Tibial artery (tissue), 4 donors: Measurements from ENCODE around the gene NMT1.
A peak's percentile ranks its signal among the peaks of the same experiment; 100 is the strongest.

Experiments
- DNase-seq, 2 donors: peaks; one replicate each; pipeline ENCODE4 v3.0.0-alpha.2; 2019
- H3K27ac ChIP-seq, 2 donors: fragments of 200-600 bp; sonication (generic) in 1 of 2; 1 replicate in 1 of 2; 2 replicates in 1 of 2; pipeline ENCODE4 v1.5.1; 2018 to 2019; ENCODE audit warnings: mild to moderate bottlenecking in 1 of 2
- H3K27me3 ChIP-seq, 2 donors: fragments of 200-600 bp; sonication (generic) in 1 of 2; one replicate each; pipeline versions ENCODE4 v1.5.1 to v1.6.0; 2016 to 2019
- H3K36me3 ChIP-seq, 3 donors: fragments of 200-600 bp; sonication (generic) in 2 of 3; one replicate each; pipeline ENCODE4 v1.5.1; 2016 to 2019; ENCODE audit warnings: mild to moderate bottlenecking in 2 of 3
- H3K4me1 ChIP-seq, 4 donors: fragments of 200-600 bp; sonication (generic) in 2 of 4; 1 replicate in 3 of 4; 2 replicates in 1 of 4; pipeline ENCODE4 v1.5.1; 2016 to 2019
- H3K4me3 ChIP-seq, 2 donors: fragments of 200-600 bp; sonication (generic) in 1 of 2; 1 replicate in 1 of 2; 2 replicates in 1 of 2; pipeline ENCODE4 v1.5.1; 2018 to 2019; ENCODE audit warnings: mild to moderate bottlenecking in 2 of 2
- H3K9me3 ChIP-seq, 3 donors: fragments of 200-600 bp; sonication (generic) in 1 of 3; one replicate each; pipeline ENCODE4 v1.5.1; 2016 to 2019
- intact Hi-C: fragments of 100-400 bp; cut with DNase I; formaldehyde crosslinking; loops from one replicate; pipeline ENCODE4 v1.15.0; 2023; ENCODE audit warnings: low total_unique reads
- TF ChIP-seq, protein P1 (sequence below), 2 experiments: fragments of 200-600 bp in 1 of 2; fragments of 450-650 bp in 1 of 2; IDR thresholded peaks; one replicate each; pipeline ENCODE4 v1.5.1; 2017 to 2019; ENCODE audit warnings: antibody characterized with exemption in 2 of 2, mild to moderate bottlenecking in 1 of 2, moderate library complexity in 1 of 2

The NMT1 gene

DNA sequence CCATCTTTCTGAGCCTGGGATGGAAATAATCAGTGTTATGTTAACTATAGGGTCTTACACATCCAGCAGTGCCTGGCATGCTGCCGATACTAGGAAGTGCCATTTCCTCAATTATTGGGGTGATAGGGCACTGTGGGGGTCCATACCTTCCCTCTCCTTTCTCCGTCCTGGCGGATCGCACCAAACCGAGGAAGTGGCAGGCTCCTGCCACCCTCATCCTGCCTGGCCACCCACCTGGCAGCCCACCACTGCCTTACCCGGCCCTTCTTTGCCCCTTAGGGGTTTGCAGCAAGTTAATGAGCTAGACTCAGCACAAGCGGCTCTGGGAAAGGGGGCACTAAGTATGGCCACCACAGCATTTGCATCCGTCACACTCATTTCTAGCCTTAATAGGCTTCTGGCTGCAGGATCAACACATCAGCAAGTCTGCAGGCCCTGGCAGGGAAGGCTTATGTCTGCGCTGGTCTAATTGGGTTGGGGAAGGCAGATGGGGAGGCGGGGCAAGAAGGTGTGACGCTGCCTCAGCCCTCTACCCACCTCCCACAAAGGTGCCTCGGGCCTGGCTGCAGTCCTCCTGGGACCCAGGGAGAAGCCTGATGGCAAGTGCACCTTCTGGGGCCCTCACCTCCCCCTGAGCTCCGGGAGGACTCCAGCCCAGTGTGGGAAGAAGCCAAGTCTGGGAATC is 38.3 kb upstream of the NMT1 start:
- TF ChIP-seq, protein P1, sequence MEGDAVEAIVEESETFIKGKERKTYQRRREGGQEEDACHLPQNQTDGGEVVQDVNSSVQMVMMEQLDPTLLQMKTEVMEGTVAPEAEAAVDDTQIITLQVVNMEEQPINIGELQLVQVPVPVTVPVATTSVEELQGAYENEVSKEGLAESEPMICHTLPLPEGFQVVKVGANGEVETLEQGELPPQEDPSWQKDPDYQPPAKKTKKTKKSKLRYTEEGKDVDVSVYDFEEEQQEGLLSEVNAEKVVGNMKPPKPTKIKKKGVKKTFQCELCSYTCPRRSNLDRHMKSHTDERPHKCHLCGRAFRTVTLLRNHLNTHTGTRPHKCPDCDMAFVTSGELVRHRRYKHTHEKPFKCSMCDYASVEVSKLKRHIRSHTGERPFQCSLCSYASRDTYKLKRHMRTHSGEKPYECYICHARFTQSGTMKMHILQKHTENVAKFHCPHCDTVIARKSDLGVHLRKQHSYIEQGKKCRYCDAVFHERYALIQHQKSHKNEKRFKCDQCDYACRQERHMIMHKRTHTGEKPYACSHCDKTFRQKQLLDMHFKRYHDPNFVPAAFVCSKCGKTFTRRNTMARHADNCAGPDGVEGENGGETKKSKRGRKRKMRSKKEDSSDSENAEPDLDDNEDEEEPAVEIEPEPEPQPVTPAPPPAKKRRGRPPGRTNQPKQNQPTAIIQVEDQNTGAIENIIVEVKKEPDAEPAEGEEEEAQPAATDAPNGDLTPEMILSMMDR (IDR thresholded peaks at IDR 0.05) = no peak
- H3K27ac ChIP-seq = peak overlapping the region in 1 of 2 donors; percentile 60
- intact Hi-C loops = loop anchor here (5.0 kb wide), 2 partner anchors 80 to 245 kb away; no protein-coding TSS in a partner anchor

DNA sequence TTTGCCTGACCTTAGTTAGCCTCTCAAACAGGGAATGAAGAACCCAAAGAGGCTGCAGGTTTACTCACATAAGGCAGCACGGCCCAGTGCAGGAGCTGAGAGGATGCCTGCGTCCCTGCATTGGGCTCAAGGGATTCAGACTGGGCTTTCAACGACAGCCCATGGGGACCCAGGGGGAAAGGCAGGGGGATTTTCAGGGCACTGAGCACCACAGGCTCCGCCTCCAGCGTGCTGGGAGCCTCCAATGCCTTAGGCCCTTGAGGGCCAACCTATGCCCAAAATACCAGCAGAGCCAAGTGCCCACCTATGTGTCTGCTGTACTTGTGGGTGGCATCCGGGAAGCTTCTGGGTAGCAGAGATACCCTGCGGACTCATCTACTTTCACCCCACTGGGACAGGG is 32.0 kb upstream of the NMT1 start:
- intact Hi-C loops = no loop called here
- H3K27me3 ChIP-seq = no peaks in the 10 kb centered on the region
- H3K36me3 ChIP-seq = peaks cover 21 to 76% (median 64%) of the 10 kb centered on the region in 3 donors

More for the DNA sequence above, 38.3 kb upstream of the NMT1 start:
- peaks cover 0 to 45% (median 24%) of the 10 kb centered on the region in 4 donors for H3K4me1 ChIP-seq
- DNase-seq = no peak
- no peak overlapping the region for H3K4me3 ChIP-seq
- no peaks in the 10 kb centered on the region for H3K9me3 ChIP-seq
- H3K36me3 ChIP-seq = peaks cover 0 to 20% (median 8%) of the 10 kb centered on the region in 3 donors
- peaks cover 0 to 3% of the 10 kb centered on the region in 2 donors for H3K27me3 ChIP-seq

DNA sequence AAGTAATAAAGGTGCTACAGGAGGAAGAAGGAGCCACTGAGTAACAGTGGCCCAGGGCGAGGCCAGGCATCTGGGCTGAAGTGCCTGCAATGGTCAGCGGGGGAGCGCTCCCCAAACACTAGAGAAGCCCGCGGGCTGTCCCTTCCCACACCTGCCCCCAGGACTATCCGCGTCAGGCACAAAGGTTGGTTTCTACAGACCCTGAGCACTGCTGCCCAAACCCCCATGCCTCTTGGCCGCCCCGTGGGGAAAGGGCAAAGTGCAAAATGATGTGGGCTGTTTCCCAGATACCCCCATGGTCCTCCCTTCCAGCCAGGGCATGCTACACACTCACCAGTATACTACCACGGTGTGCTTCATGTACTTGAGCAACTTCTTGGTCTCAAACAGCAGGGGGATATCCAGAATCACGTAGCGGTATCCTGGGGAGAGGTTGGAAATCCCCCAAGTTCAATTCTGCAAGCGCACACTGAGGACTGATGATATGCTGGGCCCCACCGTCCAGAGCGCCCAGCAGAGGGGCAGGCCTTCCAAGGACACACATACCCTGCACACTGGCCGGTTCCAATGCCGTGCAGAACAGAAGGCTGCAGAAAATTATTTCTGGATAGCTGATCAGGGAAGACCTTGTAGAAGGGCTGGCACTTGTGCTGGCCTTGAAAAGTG is 31.2 kb upstream of the NMT1 start:
- no peak for DNase-seq
- intact Hi-C loops = no loop called here
- H3K4me1 ChIP-seq = no peaks in the 10 kb centered on the region
- H3K4me3 ChIP-seq = no peak overlapping the region
- TF ChIP-seq, protein P1 (IDR thresholded peaks at IDR 0.05) = no peak
- H3K27me3 ChIP-seq = no peaks in the 10 kb centered on the region
- H3K9me3 ChIP-seq = no peaks in the 10 kb centered on the region
- peaks cover 21 to 79% (median 71%) of the 10 kb centered on the region in 3 donors for H3K36me3 ChIP-seq
- no peak overlapping the region for H3K27ac ChIP-seq

More for the DNA sequence above, 32.0 kb upstream of the NMT1 start:
- H3K9me3 ChIP-seq = no peaks in the 10 kb centered on the region
- no peak for DNase-seq
- H3K27ac ChIP-seq = no peak overlapping the region
- H3K4me3 ChIP-seq = no peak overlapping the region
- TF ChIP-seq, protein P1 (IDR thresholded peaks at IDR 0.05) = no peak
- H3K4me1 ChIP-seq = no peaks in the 10 kb centered on the region

DNA sequence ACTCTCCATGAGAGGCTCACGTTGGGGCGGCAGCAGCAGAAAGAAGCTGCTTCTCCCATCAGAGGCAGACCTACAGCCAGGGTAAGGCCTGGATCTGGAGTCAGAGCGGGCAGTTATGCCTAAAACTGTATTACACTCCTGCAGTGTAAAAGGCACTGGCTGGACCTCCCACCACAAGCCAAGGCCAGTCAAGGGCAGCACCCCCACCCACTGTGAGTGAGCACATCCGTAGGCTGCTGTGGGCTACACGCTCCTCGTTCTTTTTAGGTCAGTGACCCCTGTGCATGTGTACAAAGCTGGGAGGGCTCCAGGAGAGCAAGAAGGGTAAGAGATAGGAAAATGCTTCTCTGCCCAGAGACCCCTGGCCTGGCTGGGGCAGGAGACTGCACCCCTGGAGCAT is 30.4 kb upstream of the NMT1 start:
- Histone ChIP-seq H3K27ac (no peak overlapping the region), H3K27me3 (no peaks in the 10 kb centered on the region), H3K4me3 (no peak overlapping the region), H3K36me3 (peaks cover 21 to 83% (median 72%) of the 10 kb centered on the region in 3 donors), H3K4me1 (peaks cover 0 to 3% (median 0%) of the 10 kb centered on the region in 4 donors), H3K9me3 (no peaks in the 10 kb centered on the region)
- TF ChIP-seq, protein P1 (IDR thresholded peaks at IDR 0.05) = no peak
- intact Hi-C loops = no loop called here
- no peak for DNase-seq

DNA sequence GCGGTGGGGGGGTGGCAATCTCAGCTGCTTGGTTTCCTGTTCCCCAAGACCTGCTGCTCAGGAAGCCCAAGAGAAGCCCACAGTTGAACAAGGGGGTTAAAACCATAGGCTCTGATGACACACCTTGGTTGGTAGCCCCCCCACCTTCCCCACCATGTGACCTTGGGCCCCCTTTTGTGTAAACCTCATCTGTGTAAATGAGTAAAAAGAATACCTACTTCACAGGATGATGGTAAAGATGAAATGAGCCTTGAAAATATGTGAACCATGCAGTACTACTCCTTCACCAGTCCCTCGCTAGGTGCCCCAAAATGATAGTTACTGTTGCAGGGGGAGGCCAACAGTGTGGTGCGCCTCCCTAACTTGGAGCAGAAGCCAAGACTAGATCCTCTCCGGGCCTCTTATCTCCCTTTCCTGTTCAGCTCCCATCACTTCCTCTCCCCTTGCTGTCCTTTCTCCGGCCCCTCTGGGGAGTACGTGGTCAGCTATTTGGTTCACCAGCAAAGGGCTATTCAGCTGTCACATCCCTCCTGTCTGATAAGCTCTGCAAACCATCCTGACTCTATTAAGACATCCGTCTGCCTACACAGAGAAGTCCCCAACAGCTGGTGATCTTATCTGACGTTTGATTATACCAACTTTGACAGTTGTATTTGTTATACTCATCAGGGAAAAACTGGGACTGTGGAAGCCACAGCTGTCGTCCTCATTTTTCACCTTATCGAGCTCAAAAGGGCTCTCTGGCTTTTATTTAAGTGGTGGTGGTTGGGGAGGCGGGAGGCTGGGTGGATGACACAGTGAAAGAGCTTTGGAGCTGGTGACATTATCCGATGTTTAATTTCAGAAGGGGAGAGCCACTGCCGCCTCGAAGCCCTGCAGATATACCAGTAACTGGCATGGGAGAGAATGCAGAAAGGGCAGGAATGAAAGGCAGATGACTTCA is 29.6 kb upstream of the NMT1 start:
- no peaks in the 10 kb centered on the region for H3K27me3 ChIP-seq
- intact Hi-C loops = no loop called here
- no peak for DNase-seq
- no peak overlapping the region for H3K4me3 ChIP-seq
- peaks cover 0 to 4% (median 0%) of the 10 kb centered on the region in 4 donors for H3K4me1 ChIP-seq
- H3K36me3 ChIP-seq = peaks cover 21 to 85% (median 71%) of the 10 kb centered on the region in 3 donors
- no peak overlapping the region for H3K27ac ChIP-seq
- H3K9me3 ChIP-seq = no peaks in the 10 kb centered on the region
- TF ChIP-seq, protein P1 (IDR thresholded peaks at IDR 0.05) = no peak
